Upper lobe of left lung (tissue), 6 donors: ENCODE measurements around the gene KCTD21. TPM values are rescaled to one million over a fixed set of nuclear protein-coding genes. Genes with fewer than 3 reads are reported as not detected.
"Not testable (repeated sequence)": the region's sequence is repeated elsewhere in the genome, so short reads cannot be mapped to it uniquely, and the experiment has no call there.

Experiments used
- ATAC-seq, 2 donors: fragments of 200-7000 bp; cut with Tn5 transposase; one replicate each; pipeline ENCODE4 v1.9.1; 2022; ENCODE audit warnings: mild to moderate bottlenecking in 2 of 2, moderate library complexity in 2 of 2; ENCODE audit not compliant: low FRiP score in 2 of 2
- DNase-seq, 2 donors: peaks; one replicate each; pipeline ENCODE4 v3.0.0-alpha.2; 2019 to 2020
- H3K27ac ChIP-seq, 4 donors: fragments of 200-600 bp; sonication (generic); one replicate each; pipeline ENCODE4 v1.5.1; 2016 to 2019
- H3K27me3 ChIP-seq, 4 donors: fragments of 200-600 bp; sonication (generic); one replicate each; pipeline ENCODE4 v1.5.1; 2017 to 2019
- H3K36me3 ChIP-seq, 4 donors: fragments of 200-600 bp; sonication (generic); one replicate each; pipeline ENCODE4 v1.5.1; 2016 to 2019
- H3K4me1 ChIP-seq, 4 donors: fragments of 200-600 bp; sonication (generic); one replicate each; pipeline ENCODE4 v1.5.1; 2018 to 2019
- H3K4me3 ChIP-seq, 4 donors: fragments of 200-600 bp; sonication (generic); one replicate each; pipeline ENCODE4 v1.5.1; 2017 to 2019; ENCODE audit warnings: mild to moderate bottlenecking in 2 of 4, moderate library complexity in 1 of 4
- H3K9me3 ChIP-seq, 4 donors: fragments of 200-600 bp; sonication (generic); one replicate each; pipeline ENCODE4 v1.5.1; 2018 to 2019
- CTCF ChIP-seq, 6 experiments: fragments of 450-650 bp in 4 of 6; fragments of 200-600 bp in 2 of 6; sonication (generic) in 2 of 6; IDR thresholded peaks; one replicate each; pipeline ENCODE4 v1.5.1; 2016 to 2019; ENCODE audit warnings: antibody characterized with exemption in 6 of 6
- EP300 ChIP-seq, 4 donors: sonication (generic); formaldehyde crosslinking; IDR thresholded peaks; one replicate each; pipeline ENCODE4 v1.5.1; 2017; ENCODE audit warnings: antibody characterized with exemption in 4 of 4, control low read depth in 2 of 4
- POLR2A ChIP-seq, 4 donors: fragments of 450-650 bp; IDR thresholded peaks; one replicate each; pipeline ENCODE4 v1.5.1; 2016 to 2017; ENCODE audit warnings: antibody characterized with exemption in 4 of 4, mild to moderate bottlenecking in 2 of 4
- POLR2AphosphoS5 ChIP-seq, 2 donors: sonication (generic); formaldehyde crosslinking; IDR thresholded peaks; one replicate each; pipeline ENCODE4 v1.5.1; 2017; ENCODE audit warnings: antibody characterized with exemption in 2 of 2
- WGBS, 2 donors: methylation state at CpG; one replicate each; pipeline ENCODE4 v1.1.5; 2017 to 2018; 5-methylcytosine and 5-hydroxymethylcytosine counted together
- total RNA-seq, 6 donors: library from RNA; depleted of rRNA in 4 of 6; stranded (reverse); fragments of >200 nt in 4 of 6; gene quantifications; one replicate each; pipeline versions ENCODE4 v1.1.0 to v1.2.1, GENCODE V29; 2016 to 2021
- donor health status: DM: no; HTN: no; CAD: no; lungs with moderate emphysema.
- donor health status: DM: no; HTN: yes; CAD: no; lungs with severe emphysema.

Gene KCTD21
- total RNA-seq, 6 donors from 2014 or later = 8.4 to 18.9 (median 10.7) TPM

GRCh38 chr11:78223320-78223954 lies 35.0 kb upstream of the KCTD21 start:
- Histone ChIP-seq H3K9me3 (no peaks in the 10 kb centered on the region), H3K4me3 (no peak overlapping the region), H3K27ac (no peak overlapping the region), H3K4me1 (peaks cover 0 to 4% (median under 1%) of the 10 kb centered on the region in 4 donors), H3K27me3 (no peaks in the 10 kb centered on the region), H3K36me3 (peaks cover 28 to 85% (median 69%) of the 10 kb centered on the region in 4 donors)
- no peak for TF ChIP-seq EP300 (IDR thresholded peaks at IDR 0.05)
- no peak for TF ChIP-seq POLR2AphosphoS5 (IDR thresholded peaks at IDR 0.05)
- TF ChIP-seq POLR2A (IDR thresholded peaks at IDR 0.05) = no peak
- TF ChIP-seq CTCF (IDR thresholded peaks at IDR 0.05) = no peak
- 87 to 96% methylated on average over 7 to 9 of the region's 9 CpGs for WGBS, 2 donors
- ATAC-seq = no peak
- DNase-seq = no peak

GRCh38 chr11:78222726-78223125 lies 34.3 kb upstream of the KCTD21 start:
- not testable (repeated sequence) for H3K4me3 ChIP-seq, H3K27me3 ChIP-seq, H3K4me1 ChIP-seq, DNase-seq, H3K9me3 ChIP-seq, H3K27ac ChIP-seq, ATAC-seq
- peaks cover 28 to 92% (median 76%) of the 10 kb centered on the region in 4 donors for H3K36me3 ChIP-seq
- WGBS, 2 donors = 82 to 83% methylated on average over 10 of the region's 10 CpGs

- ATAC-seq = no peak
- no peaks in the 10 kb centered on the region for H3K9me3 ChIP-seq
- TF ChIP-seq CTCF (IDR thresholded peaks at IDR 0.05) (no peak), EP300 (IDR thresholded peaks at IDR 0.05) (no peak)
- peaks cover 29 to 99% (median 81%) of the 10 kb centered on the region in 4 donors for H3K36me3 ChIP-seq
- WGBS, 2 donors = 90 to 92% methylated on average over 13 of the region's 13 CpGs
- H3K4me3 ChIP-seq = no peak overlapping the region
- no peak overlapping the region for H3K27ac ChIP-seq
- no peaks in the 10 kb centered on the region for H3K27me3 ChIP-seq
- no peaks in the 10 kb centered on the region for H3K4me1 ChIP-seq
- no peak for DNase-seq
These were observed 33.2 kb upstream of the KCTD21 start for GRCh38 chr11:78221396-78222315.

GRCh38 chr11:78220218-78221157 lies 32.1 kb upstream of the KCTD21 start:
- no peak overlapping the region for H3K4me3 ChIP-seq
- H3K27ac ChIP-seq = no peak overlapping the region
- DNase-seq (no peak), ATAC-seq (no peak)
- no peaks in the 10 kb centered on the region for H3K9me3 ChIP-seq
- WGBS, 2 donors = 93 to 95% methylated on average over 13 of the region's 14 CpGs
- no peaks in the 10 kb centered on the region for H3K27me3 ChIP-seq
- H3K4me1 ChIP-seq = no peaks in the 10 kb centered on the region
- no peak for TF ChIP-seq POLR2AphosphoS5 (IDR thresholded peaks at IDR 0.05)
- TF ChIP-seq CTCF (IDR thresholded peaks at IDR 0.05) = no peak
- TF ChIP-seq POLR2A (IDR thresholded peaks at IDR 0.05) = no peak
- H3K36me3 ChIP-seq = peaks cover 34 to 99% (median 78%) of the 10 kb centered on the region in 4 donors
